ENCODE results near the gene URB1.
"Not testable (repeated sequence)": the region's sequence is repeated elsewhere in the genome, so short reads cannot be mapped to it uniquely, and the experiment has no call there.

The URB1 gene, protein sequence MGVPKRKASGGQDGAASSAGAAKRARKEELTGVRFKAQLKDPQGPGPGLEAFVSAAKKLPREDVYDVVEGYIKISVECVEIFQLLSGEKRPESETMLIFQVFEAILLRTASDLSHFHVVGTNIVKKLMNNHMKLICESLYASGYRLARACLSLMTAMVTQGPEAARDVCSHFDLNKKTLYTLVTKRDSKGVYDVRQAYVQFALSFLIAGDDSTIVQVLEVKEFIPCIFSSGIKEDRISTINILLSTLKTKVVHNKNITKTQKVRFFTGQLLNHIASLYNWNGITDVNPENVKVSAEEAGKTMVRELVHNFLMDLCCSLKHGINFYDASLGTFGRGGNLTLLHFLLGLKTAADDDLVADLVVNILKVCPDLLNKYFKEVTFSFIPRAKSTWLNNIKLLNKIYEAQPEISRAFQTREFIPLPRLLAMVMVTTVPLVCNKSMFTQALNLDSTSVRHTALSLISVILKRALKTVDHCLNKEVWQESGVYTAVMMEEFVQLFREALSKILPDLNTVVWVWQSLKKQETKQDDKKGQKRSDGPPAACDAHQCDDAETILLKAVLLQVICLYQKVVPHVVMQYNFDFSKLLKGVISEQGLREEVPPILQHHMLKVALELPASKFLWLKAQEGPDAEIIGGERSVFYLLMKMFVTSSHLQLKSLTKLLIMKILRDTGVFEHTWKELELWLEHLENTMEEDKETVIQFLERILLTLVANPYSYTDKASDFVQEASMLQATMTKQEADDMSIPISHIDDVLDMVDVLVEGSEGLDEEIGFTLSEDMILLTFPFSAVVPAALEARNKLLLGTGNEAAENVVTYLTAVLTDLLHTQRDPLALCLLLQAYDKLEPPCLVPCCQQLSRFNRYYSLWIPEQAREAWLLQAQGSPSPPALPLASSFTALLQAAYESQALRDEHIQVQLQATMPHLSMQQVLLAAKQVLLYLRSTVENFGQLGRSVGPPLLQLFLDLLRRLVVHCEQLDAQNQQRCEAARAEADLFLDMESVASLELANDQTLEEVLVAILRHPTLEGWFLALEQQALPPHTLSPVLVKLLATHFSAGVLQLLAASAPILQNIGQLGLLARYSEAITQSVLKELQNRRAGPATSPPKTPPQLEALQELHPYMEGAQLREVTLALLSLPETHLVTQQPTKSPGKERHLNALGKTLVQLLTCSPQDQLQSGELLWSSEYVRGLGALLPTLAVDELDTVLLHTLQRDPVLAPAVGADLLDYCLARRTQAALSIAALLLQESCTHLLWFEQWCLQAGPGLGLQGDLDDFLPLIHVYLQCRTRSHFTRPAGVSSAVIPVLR (N-terminal part only)

DNA sequence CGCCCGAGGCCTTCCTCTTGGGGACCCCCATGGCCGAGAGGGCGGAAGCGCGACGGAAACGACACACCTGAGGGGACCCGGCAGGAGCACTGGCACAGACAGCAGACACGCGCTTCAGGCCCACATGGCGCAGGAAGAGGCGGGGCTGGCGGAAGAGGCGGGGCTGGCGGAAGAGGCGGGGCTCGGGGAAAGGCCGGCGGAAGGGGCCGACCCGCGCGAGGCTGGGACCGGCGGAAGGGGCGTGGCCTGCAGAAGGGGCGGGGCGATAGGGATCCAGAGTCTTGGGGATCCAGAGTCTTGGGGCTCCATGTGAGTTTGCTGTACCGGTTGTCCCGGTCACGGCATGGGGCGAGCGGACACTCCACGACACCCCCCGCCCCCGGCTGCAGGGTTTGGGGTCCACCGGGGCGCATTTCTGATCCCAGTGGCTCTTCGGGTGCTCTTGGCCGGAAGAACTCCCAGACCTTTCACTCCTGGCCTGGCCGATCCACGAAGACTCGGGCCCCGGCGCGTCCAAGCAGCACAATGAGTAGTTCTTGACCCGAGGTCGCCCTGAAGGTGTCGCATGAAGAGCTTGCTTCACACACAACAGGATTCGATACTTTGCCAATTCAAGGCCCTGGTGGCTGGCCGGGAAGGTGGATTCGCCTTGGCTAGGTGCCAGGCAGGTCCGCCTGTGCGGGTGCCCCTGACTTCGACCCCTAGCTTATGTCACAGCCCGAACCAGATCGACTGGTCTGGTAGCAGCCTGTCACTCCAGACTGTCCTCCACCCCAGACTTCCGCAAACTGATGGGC is at the start of gene URB1:
Gene URB1 (minus strand): TSS at position 133 of the 797 bp plus-strand sequence. CDS start 102 bp downstream, at position 31.
- peak; percentile 96 for DNase-seq

DNA sequence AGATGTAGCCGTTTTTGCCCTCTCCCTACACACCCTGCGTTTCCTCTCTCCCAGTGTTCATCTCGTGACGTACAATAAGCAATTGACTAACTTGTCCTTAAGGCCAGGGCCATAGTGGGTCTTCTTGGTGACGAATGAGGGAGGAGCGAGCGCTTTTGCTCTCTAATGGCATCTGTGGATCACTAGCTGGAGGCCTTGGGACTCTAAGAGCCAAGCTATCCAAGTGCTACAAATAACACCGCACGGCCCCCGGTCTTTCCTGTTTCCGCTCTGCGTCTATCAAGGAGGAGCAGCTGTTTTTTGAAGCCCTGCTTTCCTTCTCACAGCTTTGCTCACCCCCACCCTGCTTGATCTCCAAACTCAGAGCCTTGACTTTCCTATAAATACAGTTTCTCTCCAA is 44.9 kb upstream of the URB1 start:
- DNase-seq, result no peak

DNA sequence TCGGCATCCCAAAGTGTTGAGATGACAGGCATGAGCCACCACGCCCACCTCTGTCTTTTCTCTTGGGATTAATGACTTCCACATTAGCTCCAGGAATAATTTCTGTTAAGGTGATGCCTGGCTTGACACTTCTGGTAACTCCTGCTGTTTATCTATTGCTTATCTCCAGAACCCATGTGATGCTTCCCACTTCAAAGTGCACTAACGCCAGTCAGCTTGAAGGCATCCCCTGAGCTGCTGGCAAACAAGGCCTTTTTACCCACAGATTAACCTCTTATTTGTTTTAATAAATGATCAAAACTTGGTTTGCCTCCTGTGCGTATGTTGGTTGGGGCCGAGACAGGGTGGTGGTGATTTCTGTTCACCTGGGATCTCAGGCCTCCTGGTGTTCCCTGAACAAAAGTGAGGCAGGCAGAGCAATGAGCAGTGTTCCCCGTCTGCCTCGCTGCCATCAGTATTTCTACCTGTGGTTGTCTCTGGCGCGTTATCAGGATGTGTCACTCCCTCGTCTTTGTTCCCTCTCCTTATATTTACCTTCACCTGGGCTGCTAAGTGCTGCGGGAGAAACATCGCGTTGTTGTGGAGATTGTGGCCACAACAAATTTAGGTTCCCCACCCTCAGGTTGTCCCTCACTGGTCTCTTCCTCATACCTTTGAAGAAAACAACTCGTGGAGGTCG is 40.3 kb upstream of the URB1 start:
- DNase-seq, result not testable (repeated sequence)

DNA sequence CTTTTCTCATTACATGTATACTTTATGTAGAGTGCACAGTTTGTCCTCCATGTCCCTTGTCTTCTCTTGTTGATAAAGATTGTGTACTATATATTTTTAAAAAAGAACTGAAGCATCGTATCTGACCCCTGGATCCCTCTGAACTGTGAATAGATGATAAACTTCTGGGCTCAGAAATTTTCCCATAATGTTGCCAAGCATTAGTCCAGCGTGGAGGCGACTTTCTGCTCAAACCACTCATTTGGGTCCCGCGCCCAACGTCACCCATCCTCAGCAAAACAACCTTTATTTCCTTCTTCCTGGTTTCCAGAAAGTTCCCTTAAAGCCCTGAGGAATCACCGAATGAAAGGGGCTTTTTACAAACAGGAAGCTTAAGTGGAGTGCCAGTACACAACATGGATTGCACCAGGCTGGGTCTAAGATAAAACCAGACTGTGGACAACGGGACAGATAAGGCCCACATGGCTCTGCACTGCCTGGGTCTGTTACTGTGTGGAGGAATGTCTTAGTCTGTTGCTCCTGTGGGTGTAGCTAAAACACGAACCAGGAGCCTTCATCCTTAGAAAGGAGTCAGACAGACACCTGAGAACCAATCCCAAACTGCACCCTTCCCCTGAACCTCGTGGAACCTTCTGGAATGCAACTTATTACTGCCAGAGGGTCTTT is 35.3 kb upstream of the URB1 start:
- no peak for DNase-seq

DNA sequence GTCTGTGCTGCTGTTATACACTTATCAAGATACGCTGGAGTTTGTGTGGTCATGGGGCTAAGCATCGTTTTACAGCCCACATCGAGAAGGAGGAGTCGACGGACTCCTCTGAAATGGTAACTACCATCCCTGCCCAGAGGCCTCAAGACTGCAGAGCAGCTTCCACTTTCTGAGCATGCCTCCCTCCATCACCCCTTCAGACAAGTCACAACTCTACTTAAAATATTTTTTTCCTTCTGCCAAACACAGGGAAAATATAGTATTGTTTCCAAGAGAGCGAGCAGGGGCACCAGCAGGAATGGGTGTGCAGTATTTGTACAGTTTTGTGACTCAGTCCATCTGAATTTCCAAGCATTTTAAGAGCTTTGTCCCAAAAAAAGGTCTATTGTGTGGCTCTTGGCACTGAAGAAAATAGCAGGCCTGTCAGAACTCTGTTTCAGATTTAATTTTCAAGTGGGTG is 33.8 kb upstream of the URB1 start:
- DNase-seq, result no peak

DNA sequence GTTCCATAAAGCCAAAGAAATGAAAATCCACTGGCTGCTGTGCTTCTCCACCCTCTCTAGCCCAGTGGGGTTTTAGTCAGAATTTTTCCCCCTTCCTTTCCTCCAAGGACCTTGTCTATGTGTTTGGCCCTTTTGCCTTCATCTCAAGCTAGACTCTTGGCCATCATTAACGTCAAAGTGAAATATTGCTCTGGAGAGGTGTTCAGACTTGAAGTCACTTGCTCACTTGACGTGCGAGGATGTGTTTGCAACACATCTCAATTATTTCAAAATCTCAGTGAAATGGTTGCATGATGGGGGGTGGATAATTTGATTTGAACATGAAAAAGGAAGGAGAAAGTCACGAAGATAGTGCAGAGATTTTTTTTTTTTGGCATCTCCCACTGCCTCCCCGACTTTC is 33.3 kb upstream of the URB1 start:
- no peak for DNase-seq

DNA sequence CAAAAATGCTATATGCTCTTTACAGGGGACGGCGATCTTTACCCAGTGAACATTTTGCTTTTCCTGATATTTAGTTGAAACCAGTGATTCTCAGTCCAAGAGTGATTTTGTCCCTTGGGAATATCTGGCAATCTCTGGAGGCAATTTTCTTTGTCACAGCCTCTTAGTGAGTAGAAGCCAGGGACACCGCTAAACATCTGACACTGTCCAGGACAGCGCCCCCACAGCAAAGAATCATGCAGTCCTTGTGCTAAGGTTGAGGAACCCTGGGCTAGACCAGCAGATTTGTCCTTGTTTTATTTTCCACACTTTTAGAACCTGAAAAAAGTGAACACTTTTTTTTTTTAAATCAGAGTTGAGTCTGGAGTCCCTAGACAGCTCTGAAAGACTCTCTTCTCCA is 32.8 kb upstream of the URB1 start:
- no peak for DNase-seq

DNA sequence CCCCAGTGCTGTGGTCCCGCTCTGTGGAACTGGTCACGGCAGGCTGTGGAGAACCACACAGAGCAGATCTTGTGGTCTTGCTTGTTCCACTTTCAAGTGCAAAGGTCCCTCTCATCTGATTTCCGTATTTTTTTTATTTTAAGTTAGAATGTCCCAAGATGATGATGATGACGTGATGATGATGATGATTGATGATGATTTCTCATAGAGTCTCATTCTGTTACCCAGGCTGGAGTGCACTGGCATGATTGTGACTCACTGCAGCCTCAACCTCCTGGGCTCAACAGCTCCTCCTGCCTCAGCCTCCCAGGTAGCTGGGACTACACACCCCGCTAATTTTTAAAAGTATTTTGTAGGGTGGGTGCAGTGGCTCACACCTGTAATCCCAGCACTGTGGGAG is 31.9 kb upstream of the URB1 start:
- DNase-seq, result no peak

DNA sequence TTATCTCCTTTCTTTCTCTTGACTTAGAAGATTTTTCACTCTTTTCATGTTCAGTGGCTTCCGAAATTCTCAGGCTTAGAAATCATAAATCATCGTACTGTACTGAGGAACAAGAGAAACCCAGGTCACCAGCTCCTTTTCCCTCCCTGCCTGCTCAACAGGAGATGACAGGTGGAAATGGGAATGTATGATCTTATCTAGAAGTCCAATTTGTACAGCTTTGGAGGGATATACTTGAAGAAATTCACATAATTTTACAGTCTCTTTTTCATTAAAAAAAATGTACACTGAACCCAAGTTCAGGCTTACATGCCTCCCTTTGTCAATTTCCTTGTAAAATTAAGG is 31.4 kb upstream of the URB1 start:
- DNase-seq, result no peak

DNA sequence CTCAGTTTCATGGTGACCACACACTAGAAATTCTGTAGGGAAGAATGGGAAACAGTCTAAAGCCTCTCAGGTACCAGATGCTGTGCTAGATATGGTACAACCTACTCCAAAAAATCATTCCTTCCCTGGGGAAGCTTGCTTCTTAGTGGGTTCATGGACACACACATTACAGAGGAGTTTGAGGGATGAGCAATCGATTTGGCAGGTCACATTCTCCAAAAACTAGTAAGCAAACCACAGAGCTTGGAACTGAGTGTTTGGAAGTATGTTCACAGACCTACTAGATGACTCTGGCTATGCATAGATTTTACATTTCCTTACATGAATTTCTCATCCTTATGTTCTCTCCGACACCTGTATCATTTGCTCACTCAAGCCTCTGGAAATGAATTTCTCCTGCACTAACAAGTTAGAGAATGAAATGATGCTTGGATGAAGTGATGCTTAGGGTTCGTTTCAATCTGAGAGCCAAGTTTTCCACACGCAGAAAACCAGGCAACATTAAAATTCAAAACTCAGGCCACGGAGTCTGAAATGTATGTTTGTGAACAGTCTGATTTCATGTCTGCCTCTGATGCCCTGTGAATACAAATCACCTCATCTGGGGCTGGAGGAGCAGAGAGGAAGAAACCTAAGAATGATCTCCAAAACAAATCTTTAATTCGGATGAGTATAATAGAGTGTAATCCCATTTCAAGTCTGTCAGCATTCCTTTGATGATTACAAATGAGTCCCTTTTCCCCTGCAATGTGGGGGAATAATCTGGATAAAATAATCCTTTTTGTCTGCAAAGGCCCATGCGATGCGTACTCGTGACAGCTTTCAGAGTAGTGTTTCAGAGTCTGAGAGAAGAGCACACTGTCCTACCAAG is 30.7 kb upstream of the URB1 start:
- DNase-seq, result no peak

DNA sequence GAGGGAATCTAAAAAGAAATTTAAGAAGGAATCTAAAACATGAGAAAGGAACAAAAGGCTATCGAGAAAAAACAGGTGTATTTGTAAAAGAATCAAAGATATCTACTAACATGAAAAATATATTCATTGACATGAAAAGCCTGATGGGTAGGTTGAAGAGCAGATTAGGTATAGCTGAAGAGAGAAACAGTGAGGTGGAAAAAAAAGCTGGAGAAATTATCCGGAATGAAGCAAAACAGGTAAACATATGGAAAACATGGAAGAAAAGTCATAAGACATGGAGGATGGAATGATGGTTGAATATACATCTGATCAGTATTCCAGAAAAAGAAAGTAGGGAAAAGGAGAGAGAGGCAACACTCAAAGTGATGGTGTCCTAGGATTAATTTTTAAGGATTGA is 29.3 kb upstream of the URB1 start:
- DNase-seq, result no peak

DNA sequence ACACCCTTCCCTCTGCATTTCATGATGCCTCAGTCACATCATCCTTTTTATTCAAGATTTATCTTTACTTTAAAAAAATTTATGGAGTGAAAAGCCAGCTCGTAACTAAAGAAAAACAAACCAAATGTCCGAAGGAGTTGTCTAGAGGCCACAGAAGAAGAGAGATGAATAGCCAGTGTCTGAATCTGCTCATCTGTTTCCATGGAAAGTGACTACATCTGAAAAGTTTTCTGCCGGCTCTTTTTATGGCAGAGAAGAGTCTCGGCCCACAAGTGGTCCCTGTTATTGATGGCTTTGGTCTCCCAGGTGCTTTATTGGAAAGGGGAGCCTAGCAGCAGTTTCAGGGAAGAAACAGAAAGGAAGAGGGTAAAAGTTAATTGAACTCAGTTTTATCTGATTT is 25.3 kb upstream of the URB1 start:
- no peak for DNase-seq

DNA sequence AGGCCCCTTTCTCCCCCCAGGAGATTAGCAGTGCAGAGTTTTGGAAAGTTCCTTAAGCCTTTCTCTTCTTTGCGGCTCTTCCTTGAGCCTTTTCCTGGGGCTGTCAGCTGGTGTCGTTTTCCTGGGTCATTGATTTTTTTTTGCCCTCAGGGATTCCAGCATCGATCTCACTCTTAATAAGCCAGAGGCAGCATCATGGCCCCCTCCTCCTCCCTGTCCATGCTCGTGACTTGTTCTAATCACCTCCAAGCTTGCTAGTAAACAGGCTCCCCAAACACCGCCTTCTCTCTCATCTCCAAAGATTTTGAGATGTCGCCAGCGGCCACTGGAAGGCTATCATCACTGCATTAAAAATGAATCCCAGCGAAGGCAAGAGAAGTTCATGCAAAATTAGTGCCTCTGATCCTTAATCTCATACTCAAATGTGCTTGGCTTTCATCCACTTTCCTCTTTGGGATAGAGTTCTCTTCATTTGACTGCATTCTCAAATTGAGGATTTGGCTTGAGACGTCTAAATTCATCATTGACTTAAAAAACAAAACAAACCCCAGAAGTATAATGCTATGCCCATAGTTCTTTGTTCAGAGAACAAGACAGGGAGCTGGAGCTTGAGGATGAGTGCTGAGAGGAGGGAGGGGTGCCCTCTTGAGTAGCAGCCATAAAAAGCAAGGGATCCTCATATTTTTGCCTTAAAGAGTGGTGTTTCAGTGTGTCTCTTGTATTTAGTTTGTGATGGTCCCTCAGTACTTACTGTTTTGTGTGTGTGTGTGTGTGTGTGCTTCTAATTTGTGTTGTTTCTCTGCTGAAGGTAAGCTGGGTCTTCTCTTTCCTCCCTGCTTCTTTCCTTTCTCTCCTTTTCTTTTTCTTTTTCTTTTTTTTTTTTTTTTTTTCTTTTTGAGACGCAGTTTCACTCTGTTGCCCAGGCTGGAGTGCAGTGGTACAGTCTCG is 22.9 kb upstream of the URB1 start:
- DNase-seq, result no peak

DNA sequence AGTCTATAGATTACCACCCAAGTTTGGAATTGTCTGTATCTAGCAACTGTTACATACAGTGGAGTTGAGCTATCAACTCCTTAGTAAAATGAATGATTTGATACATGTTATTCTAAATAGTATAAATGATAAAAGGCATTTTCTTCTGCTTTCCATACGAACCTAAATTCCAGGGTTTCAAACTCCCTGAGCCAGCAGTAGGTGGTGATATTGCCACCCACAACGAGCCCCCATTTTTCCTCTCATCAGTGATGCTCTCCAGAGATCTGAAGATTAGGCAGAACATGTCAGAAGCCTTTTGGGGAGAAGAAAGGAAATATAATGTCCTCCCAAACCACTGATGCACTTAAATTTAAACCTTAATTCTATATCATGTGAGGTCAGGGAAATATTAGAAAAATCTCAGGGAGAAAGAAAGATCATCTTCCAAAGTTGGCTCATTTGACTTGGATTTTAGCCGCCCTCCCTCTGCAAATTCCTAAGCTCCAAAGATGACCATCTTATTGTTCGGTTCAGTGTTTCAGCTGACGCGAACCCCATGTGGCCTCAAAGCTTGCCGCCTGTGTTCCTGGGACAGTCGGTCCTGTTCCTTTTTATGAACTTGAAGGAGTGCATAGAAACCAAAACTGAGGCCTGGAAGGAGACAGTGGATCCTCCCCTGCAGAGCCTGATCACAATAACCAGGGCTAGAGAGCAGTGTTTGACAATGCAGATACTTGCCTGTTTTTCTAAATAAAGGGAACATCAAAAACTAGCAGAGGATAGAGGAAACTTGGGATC is 22.0 kb upstream of the URB1 start:
- no peak for DNase-seq

DNA sequence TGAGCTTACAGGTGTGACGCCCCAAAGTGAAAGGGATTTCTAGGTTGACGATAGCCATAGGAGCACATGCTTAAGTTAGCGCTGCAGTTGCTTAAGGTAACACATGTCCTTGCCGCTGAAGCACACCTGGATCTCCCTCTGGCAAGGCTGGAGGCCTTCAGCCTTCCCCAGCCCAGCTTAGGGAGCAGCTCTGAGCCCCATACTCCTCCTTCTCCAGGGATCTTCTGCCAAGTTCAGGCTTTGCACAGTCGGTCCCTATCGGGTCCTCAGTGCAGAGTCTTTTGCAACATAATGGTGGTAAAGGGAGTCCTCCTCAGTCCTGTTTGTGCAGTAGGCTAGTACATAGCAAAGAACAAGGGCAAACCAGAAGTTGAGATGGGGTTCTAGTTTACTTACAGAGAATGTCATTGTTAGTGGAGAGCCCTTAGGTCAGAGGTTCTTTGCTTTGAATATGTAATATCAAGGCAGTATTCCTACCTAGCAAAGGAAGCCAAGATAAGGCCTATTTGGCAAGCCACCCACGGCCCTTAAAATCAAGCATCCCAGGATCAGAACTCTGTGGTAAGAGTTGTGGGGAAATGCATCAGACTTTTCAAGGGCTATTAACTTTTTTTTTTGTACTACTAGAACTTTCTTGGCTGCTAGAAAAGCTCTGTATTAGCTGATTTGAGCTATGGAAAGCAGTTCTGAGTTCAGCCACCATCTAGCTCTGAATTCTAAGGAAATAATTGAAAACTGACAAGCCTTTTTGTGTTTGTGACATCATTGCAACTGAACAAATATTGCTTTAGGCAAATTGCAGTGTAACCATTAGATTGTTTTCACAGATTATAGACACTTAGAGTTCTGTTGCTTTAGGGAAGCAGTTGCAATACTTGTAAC is 21.1 kb upstream of the URB1 start:
- no peak for DNase-seq

DNA sequence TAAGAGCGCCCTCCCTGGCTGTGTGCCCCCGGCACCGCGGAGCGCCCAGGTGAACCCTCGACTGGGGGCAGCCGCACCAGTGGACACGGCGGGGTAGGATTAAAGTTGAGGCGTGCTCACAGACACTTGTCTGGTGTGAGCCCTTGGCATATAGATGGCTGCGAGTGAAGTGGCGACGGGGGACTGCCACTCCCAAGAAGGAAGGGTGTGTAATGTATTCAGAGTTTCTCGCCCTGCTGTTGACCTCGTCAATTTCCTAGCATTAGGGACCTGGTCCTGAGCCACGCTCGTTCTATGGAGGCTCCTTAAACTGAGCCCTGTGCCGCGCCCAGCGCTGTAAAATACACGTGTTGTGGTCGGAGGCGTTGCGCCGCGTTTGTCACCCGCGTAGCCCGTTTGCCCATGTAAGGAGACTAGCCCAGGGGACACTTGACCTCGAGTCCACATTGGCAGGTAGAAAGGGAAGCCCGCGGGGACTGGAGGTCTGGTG is 20.2 kb upstream of the URB1 start:
- no peak for DNase-seq

Data from CD4-positive, alpha-beta T cell treated with Interleukin-21 for 1 hour (primary cell).